D721Med (cell line): Measurements from ENCODE around the gene PPP1R37.
A peak's percentile ranks its signal among the peaks of the same experiment; 100 is the strongest.

Experiments
- DNase-seq: peaks from one replicate; pipeline ENCODE4 v3.0.0; 2011; ENCODE audit warnings: low spot score; ENCODE audit not compliant: insufficient read length
- FAIRE-seq: peaks from 2 replicates; lab custom pipeline; 2011; peaks lifted over from hg19 to GRCh38; lab: Jason Lieb, UNC
- CTCF ChIP-seq: IDR thresholded peaks from 2 replicates; pipeline ENCODE4 v1.5.1; 2012; ENCODE audit warnings: mild to moderate bottlenecking, control low read depth; ENCODE audit not compliant: insufficient read depth; ENCODE audit errors: missing control alignments

PPP1R37 gene

GRCh38 chr19:45090034-45090433 is 2.9 kb upstream of the PPP1R37 start:
- FAIRE-seq (no peak), DNase-seq (no peak)
- TF ChIP-seq CTCF: no peak

GRCh38 chr19:45090606-45091005 is 2.4 kb upstream of the PPP1R37 start:
- TF ChIP-seq CTCF: no peak
- no peak for FAIRE-seq
- DNase-seq: no peak

DNA sequence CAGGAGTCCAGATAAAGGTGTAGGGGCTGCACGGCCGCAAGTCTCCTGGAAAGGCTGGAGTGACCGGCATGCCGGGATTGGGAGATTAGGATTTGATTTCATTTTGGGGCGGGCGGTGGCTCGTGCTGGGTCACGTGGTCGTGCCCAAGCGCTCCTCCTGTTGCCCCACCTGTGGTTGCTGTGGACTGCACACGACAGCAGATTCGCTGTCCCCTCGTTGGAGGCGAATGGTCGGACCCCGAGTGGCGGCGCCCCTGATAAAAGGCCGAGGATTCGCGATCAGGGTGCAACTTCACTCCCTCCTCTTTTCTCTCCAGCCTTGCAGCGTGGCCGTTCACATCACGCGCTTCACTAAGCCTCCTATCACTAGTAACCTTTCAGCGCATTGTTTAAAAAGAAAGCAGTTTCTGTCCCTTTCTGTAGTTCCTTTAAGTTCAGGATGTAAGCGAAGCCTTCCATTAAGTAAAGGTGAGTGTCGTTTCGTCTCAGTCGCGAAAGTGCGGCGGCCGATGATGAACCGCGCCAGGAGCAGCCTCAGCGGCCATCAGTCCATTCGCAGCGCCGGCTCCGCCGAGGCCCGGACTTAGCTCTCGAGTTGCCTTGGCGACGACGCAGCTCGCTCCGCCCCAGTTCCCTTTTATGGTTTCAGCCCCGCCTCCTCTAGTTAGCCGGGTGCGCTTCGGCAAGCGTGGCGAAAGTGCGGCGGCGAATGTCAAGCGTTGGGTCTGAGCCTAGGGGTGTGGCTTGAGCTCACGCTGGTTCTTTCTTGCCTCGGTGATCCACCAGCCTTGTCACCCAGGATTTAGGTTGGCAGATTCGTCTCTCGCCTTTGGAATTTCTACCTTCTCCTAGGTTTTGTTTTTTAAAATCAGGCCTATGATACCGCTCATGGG is 1.7 kb upstream of the PPP1R37 start:
- TF ChIP-seq CTCF: no peak
- DNase-seq: peak; percentile 88
- FAIRE-seq: peak; percentile 46

DNA sequence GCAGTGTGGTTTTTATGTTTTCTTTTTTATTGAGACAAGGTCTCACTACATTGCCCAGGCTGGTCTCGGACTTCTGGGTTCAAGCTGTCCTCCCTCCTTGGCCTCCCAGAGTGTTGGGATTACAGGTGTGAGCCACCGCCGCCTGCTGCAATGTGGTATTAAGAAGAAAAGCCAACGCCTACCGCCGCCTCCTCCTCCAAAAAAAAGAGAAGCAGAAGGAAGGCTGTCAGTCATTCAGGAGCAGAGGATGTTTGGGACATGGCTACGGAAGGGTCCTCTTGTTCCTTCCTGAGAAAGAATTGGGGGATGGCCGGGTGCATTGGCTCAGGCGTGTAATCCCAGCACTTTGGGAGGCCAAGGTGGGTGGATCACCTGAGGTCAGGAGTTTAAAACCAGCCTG is 1.2 kb downstream of the PPP1R37 start:
- FAIRE-seq (no peak), DNase-seq (no peak)

DNA sequence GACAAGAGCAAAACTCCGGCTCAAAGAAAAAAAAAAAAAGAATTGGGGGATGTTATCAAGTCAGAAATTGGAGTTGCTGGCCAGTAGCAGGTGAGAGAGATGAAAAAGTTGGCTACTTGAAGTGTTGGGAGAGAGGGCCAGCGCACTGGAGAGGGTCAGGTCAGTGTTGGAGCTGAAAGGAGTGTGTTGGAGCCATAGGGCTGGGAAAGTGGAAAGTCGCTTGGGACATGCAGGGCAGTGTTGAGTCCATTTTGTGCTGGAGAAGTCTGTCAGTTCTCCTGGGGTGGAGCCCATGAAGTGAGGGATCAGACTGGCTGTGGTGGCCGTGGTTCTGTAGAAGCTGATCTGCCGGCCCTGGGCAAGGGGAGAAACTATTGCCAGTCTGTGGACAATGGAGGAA is 1.7 kb downstream of the PPP1R37 start:
- no peak for TF ChIP-seq CTCF
- FAIRE-seq: no peak
- DNase-seq: no peak

More for the DNA sequence above, 1.2 kb downstream of the PPP1R37 start:
- no peak for TF ChIP-seq CTCF

DNA sequence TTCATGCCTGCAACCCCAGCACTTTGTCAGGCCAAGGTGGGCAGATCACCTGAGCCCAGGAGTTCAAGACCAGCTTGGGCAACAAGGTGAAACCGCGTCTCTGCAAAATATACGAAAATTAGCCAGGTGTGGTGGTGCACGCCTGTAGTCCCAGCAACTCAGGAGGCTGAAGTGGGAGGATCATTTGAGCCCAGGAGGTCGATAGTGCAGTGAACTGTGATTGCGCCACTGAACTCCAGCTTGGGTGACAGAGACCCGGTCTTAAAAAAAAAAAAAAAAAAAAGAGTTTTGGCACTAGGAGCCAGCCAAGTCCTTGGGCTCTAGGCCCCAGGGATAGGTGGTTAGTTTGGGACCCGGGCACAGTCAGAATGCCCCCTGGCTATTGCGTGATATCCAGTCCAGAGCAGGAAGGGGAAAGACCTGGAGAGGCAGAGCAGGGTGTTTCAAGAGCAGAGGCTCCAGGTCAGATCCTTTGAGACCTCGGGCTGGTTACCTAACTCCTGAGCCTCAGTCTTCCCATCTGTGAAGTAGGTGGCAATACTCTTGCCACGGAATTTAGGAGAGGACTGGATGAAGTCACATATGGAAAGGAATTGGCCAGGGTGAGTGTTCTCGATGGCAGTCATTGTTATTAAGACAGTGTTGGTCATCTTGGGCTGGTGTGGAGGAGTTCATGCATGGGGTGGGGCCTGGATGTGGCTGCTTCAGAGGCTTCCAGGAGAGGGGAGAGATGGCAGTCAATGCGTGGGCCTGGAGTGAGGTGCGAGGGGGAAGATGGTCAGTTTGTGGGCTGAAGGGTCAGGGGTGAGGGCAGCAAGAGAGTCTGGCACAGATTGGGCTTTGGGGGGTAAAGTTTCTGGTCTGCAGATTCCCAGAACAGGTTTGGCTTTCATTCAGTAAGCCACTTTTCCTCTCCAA is 2.8 kb downstream of the PPP1R37 start:
- no peak for FAIRE-seq
- DNase-seq: no peak
- TF ChIP-seq CTCF: no peak
